Endothelial cell of umbilical vein (primary cell): ENCODE measurements around the gene CRYGN. TPM values are rescaled to one million over a fixed set of nuclear protein-coding genes. Genes with fewer than 3 reads are reported as not detected.

ENCODE experiments used
- BruUV-seq: library from RNA; stranded (reverse); fragments of 400-500 nt; replicated peaks from 2 replicates; lab custom pipeline; 2021; lab: Mats Ljungman, UMichigan
- CTCF ChIA-PET: fragments of 300-600, 350-600 bp; sonication (Branson Sonifier 250); formaldehyde crosslinking; loops from one replicate; lab custom pipeline; 2021; ENCODE audit warnings: antibody characterized with exemption, inconsistent platforms; lab: Charles Lee
- POLR2A ChIA-PET: fragments of 300-600, 350-600 bp; sonication (Branson Sonifier 250); formaldehyde crosslinking; loops from one replicate; lab custom pipeline; 2021; ENCODE audit warnings: antibody characterized with exemption, inconsistent platforms; lab: Charles Lee
- DNase-seq: peaks from one replicate; pipeline ENCODE4 v3.0.0-alpha.2; 2011; ENCODE audit warnings: low read depth, low spot score
- FAIRE-seq: peaks from 2 replicates; lab custom pipeline; 2011; peaks lifted over from hg19 to GRCh38; lab: Jason Lieb, UNC
- H2AFZ ChIP-seq: 2 replicates; pipeline ENCODE4 v1.6.0; 2012; ENCODE audit warnings: low read depth, low read length, control low read depth, inconsistent platforms
- H3K27ac ChIP-seq: 2 replicates; pipeline ENCODE4 v1.5.1; 2011; ENCODE audit warnings: low read depth, mild to moderate bottlenecking, control low read depth, low read length, moderate library complexity; ENCODE audit not compliant: insufficient read depth
- H3K27me3 ChIP-seq, 2 experiments: 2 replicates each; pipeline versions ENCODE4 v1.6.0 to v1.6.1; 2011; ENCODE audit warnings: low read length in 2 of 2, mixed read lengths in 1 of 2; ENCODE audit not compliant: control insufficient read depth in 2 of 2, insufficient read depth in 2 of 2
- H3K36me3 ChIP-seq, 2 experiments: 2 replicates in 1 of 2; 3 replicates in 1 of 2; pipeline ENCODE4 v1.5.1; 2011; ENCODE audit warnings: low read length in 2 of 2, mild to moderate bottlenecking in 1 of 2, moderate library complexity in 1 of 2; ENCODE audit not compliant: control insufficient read depth in 2 of 2, insufficient read depth in 2 of 2; ENCODE audit errors: extremely low read depth in 1 of 2
- H3K4me1 ChIP-seq: 3 replicates; pipeline ENCODE4 v1.5.1; 2011; ENCODE audit warnings: mild to moderate bottlenecking, low read length; ENCODE audit not compliant: control insufficient read depth, insufficient read depth; ENCODE audit errors: extremely low read depth
- H3K4me2 ChIP-seq: 2 replicates; pipeline ENCODE4 v1.6.1; 2011; ENCODE audit warnings: low read length, control low read depth, mixed read lengths; ENCODE audit not compliant: insufficient read depth
- H3K4me3 ChIP-seq, 3 experiments: fragments of 200-600 bp in 1 of 3; sonication (generic), shearing (Covaris generic) in 1 of 3; replicated peaks in 1 of 3; 2 replicates each; pipeline ENCODE4 v1.5.1; 2011 to 2016; ENCODE audit warnings: control low read depth in 3 of 3, low read length in 3 of 3, mild to moderate bottlenecking in 2 of 3, inconsistent platforms in 1 of 3, low read depth in 1 of 3, moderate library complexity in 1 of 3; ENCODE audit not compliant: insufficient read depth in 1 of 3
- H3K79me2 ChIP-seq: 2 replicates; pipeline ENCODE4 v1.6.0; 2012; ENCODE audit warnings: low read length, inconsistent platforms; ENCODE audit not compliant: control insufficient read depth, insufficient read depth
- H3K9ac ChIP-seq: replicated peaks from 2 replicates; pipeline ENCODE3; 2011; ENCODE audit warnings: low read length, control low read depth; ENCODE audit not compliant: insufficient read depth; ENCODE audit errors: extremely low read depth
- H3K9me1 ChIP-seq: replicated peaks from 3 replicates; pipeline ENCODE4 v1.6.0; 2011; ENCODE audit warnings: mild to moderate bottlenecking, low read length; ENCODE audit not compliant: control insufficient read depth, insufficient read depth; ENCODE audit errors: extremely low read depth
- H3K9me3 ChIP-seq: replicated peaks from 2 replicates; pipeline ENCODE4 v1.5.1; 2012; ENCODE audit warnings: low read length, inconsistent platforms; ENCODE audit not compliant: control insufficient read depth, insufficient read depth
- H4K20me1 ChIP-seq: replicated peaks from 2 replicates; pipeline ENCODE3; 2011; ENCODE audit warnings: mild to moderate bottlenecking, low read length; ENCODE audit not compliant: control insufficient read depth, insufficient read depth; ENCODE audit errors: extremely low read depth
- EZH2 ChIP-seq: IDR thresholded peaks from 2 replicates; pipeline ENCODE4 v1.6.1; 2012; ENCODE audit warnings: borderline replicate concordance, low read depth, mild to moderate bottlenecking, moderate library complexity, low read length, inconsistent platforms; ENCODE audit not compliant: severe bottlenecking
- FOS ChIP-seq: IDR thresholded peaks from 2 replicates; pipeline ENCODE4 v1.6.1; 2011; ENCODE audit warnings: mild to moderate bottlenecking, low read length, moderate library complexity, borderline replicate concordance; ENCODE audit not compliant: insufficient read depth
- GATA2 ChIP-seq: IDR thresholded peaks from 2 replicates; pipeline ENCODE4 v1.7.0; 2011; ENCODE audit warnings: low read depth, mild to moderate bottlenecking, moderate library complexity, mixed read lengths, low read length; ENCODE audit not compliant: insufficient read length, insufficient read depth
- JUN ChIP-seq: IDR thresholded peaks from 2 replicates; pipeline ENCODE4 v1.6.1; 2011; ENCODE audit warnings: borderline replicate concordance, low read depth; ENCODE audit not compliant: insufficient read length, insufficient read depth
- MYC ChIP-seq: IDR thresholded peaks from one replicate; pipeline ENCODE4 v1.6.1; 2011; ENCODE audit warnings: mild to moderate bottlenecking, low read depth, low read length
- POLR2A ChIP-seq: IDR thresholded peaks from 2 replicates; pipeline ENCODE4 v1.6.1; 2012; ENCODE audit warnings: low read depth, mild to moderate bottlenecking, control low read depth, low read length
- POLR2AphosphoS5 ChIP-seq: IDR thresholded peaks from 2 replicates; pipeline ENCODE4 v1.6.1; 2012; ENCODE audit warnings: low read depth, mild to moderate bottlenecking, control low read depth, low read length, moderate library complexity; ENCODE audit not compliant: insufficient read depth
- dilution Hi-C: fragments of 300-500 bp; cut with MboI; formaldehyde crosslinking; loops from one replicate; pipeline ENCODE4 v1.15.0; 2019; ENCODE audit warnings: low sequenced_read_pairs; ENCODE audit not compliant: extremely low pct_ligation_motif_present
- intact Hi-C: fragments of 100-400 bp; cut with micrococcal nuclease; formaldehyde crosslinking; loops from one replicate; pipeline ENCODE4 v1.10.0; 2022
- polyA plus RNA-seq, 4 experiments: library from polyadenylated mRNA; depleted of rRNA in 3 of 4; stranded (reverse) in 3 of 4; unstranded in 1 of 4; fragments of >200 nt; gene quantifications; 2 replicates each; pipeline versions ENCODE4 v1.2.1 to v1.2.3, GENCODE V29; 2011 to 2012; ENCODE audit warnings: missing spikeins in 1 of 4
- total RNA-seq: library from RNA; stranded (reverse); gene quantifications from 2 replicates; pipeline ENCODE4 v1.2.3, GENCODE V29; 2021
- TF ChIP-seq, protein P1 (sequence below): IDR thresholded peaks from 2 replicates; pipeline ENCODE4 v1.6.1; 2011; ENCODE audit not compliant: insufficient read depth, insufficient read length
- TF ChIP-seq, protein P2 (sequence below), 2 donors: IDR thresholded peaks; 1 replicate in 1 of 2; 2 replicates in 1 of 2; pipeline ENCODE4 v1.5.1; 2011; ENCODE audit warnings: low read length in 2 of 2, mild to moderate bottlenecking in 2 of 2, moderate library complexity in 2 of 2, control low read depth in 1 of 2, inconsistent platforms in 1 of 2, low read depth in 1 of 2; ENCODE audit not compliant: insufficient read depth in 1 of 2; ENCODE audit errors: extremely low read depth in 1 of 2

The CRYGN gene
- total and polyA plus RNA-seq, 2 donors (not counting 3 experiments of a cell fraction or from before 2014, with no cell fraction given): not detected

DNA sequence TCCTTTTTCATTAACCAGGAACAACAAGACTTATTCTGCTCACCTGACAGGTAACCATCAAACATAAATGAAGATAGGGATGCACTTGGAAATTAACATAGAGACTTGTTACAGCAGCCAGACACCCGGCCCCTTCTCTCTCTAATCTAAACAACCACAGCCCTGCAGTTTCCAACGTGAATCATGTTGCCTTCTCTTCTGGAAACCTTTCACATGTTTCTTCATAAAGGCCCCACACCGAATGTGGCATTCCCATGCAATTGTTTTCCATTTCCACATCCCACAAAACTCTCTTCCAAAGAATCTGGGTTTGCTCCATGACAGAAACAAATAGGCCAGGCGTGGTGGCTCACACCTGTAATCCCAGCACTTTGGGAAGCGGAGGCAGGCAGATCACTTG, 15.1 kb downstream of the CRYGN start:
- Histone ChIP-seq H3K36me3 (no peaks in the 10 kb centered on the region), H3K9me1 (no peaks in the 10 kb centered on the region), H3K27me3 (peaks cover 4 to 6% of the 10 kb centered on the region in 2 experiments), H3K4me2 (no peak overlapping the region), H3K4me3 (no peak overlapping the region), H3K27ac (no peak overlapping the region), H2AFZ (no peak overlapping the region), H3K4me1 (no peaks in the 10 kb centered on the region), H4K20me1 (no peaks in the 10 kb centered on the region), H3K79me2 (no peaks in the 10 kb centered on the region), H3K9ac (no peak overlapping the region), H3K9me3 (no peaks in the 10 kb centered on the region)
- ChIA-PET CTCF (interaction anchor here (1.0 kb wide), 1 partner anchor 9 kb away, joined by 5 read pairs; no protein-coding TSS in a partner anchor), POLR2A (no interaction called here)
- dilution Hi-C loops: no loop called here
- no TSS peak for BruUV-seq
- FAIRE-seq: no peak
- no peak for DNase-seq
- intact Hi-C loops: no loop called here
- TF ChIP-seq, protein P1, sequence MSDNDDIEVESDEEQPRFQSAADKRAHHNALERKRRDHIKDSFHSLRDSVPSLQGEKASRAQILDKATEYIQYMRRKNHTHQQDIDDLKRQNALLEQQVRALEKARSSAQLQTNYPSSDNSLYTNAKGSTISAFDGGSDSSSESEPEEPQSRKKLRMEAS: no peak
- TF ChIP-seq FOS (no peak), POLR2AphosphoS5 (no peak), EZH2 (no peak), GATA2 (no peak), JUN (no peak), POLR2A (no peak), MYC (no peak)
- TF ChIP-seq, protein P2, sequence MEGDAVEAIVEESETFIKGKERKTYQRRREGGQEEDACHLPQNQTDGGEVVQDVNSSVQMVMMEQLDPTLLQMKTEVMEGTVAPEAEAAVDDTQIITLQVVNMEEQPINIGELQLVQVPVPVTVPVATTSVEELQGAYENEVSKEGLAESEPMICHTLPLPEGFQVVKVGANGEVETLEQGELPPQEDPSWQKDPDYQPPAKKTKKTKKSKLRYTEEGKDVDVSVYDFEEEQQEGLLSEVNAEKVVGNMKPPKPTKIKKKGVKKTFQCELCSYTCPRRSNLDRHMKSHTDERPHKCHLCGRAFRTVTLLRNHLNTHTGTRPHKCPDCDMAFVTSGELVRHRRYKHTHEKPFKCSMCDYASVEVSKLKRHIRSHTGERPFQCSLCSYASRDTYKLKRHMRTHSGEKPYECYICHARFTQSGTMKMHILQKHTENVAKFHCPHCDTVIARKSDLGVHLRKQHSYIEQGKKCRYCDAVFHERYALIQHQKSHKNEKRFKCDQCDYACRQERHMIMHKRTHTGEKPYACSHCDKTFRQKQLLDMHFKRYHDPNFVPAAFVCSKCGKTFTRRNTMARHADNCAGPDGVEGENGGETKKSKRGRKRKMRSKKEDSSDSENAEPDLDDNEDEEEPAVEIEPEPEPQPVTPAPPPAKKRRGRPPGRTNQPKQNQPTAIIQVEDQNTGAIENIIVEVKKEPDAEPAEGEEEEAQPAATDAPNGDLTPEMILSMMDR (IDR thresholded peaks at IDR 0.05; ENCODE audit: extremely low read depth in 1 of 2, insufficient read depth in 1 of 2, low read depth in 1 of 2, low read length in 2 of 2): no peak
